Astrocyte (in vitro differentiated cells and primary cell): ENCODE data around the gene SMAP1. TPM values are rescaled to one million over a fixed set of nuclear protein-coding genes. Genes with fewer than 3 reads are reported as not detected.

Experiments used
- DNase-seq: peaks from one replicate; pipeline ENCODE4 v3.0.0-alpha.2; 2010; ENCODE audit warnings: low read depth
- FAIRE-seq: peaks from 2 replicates; lab custom pipeline; 2011; peaks lifted over from hg19 to GRCh38; lab: Jason Lieb, UNC
- H2AFZ ChIP-seq: 2 replicates; pipeline ENCODE4 v1.6.0; 2012; ENCODE audit warnings: low read depth, low read length, inconsistent platforms
- H3K27ac ChIP-seq: 2 replicates; pipeline ENCODE4 v1.5.1; 2011; ENCODE audit warnings: low read depth, low read length, inconsistent platforms
- H3K27me3 ChIP-seq: 2 replicates; pipeline ENCODE4 v1.6.0; 2011; ENCODE audit warnings: low read length, inconsistent platforms; ENCODE audit not compliant: insufficient read depth
- H3K36me3 ChIP-seq: 2 replicates; pipeline ENCODE4 v1.5.1; 2011; ENCODE audit warnings: low read length, inconsistent platforms; ENCODE audit not compliant: insufficient read depth
- H3K4me1 ChIP-seq: 2 replicates; pipeline ENCODE4 v1.5.1; 2011; ENCODE audit warnings: low read length, inconsistent platforms; ENCODE audit not compliant: insufficient read depth
- H3K4me2 ChIP-seq: 2 replicates; pipeline ENCODE4 v1.6.0; 2012; ENCODE audit warnings: low read length, inconsistent platforms
- H3K4me3 ChIP-seq: 2 replicates; pipeline ENCODE4 v1.5.1; 2011; ENCODE audit warnings: low read depth, mild to moderate bottlenecking, low read length, inconsistent platforms; ENCODE audit not compliant: insufficient read depth
- H3K79me2 ChIP-seq: 2 replicates; pipeline ENCODE4 v1.6.0; 2012; ENCODE audit warnings: mild to moderate bottlenecking, low read length, inconsistent platforms; ENCODE audit not compliant: insufficient read depth
- H3K9ac ChIP-seq: 2 replicates; pipeline ENCODE4 v1.6.0; 2012; ENCODE audit warnings: mild to moderate bottlenecking, low read length, inconsistent platforms
- H3K9me3 ChIP-seq: 2 replicates; pipeline ENCODE4 v1.5.1; 2012; ENCODE audit warnings: low read depth, mild to moderate bottlenecking, low read length, inconsistent platforms; ENCODE audit not compliant: insufficient read depth
- H4K20me1 ChIP-seq: 2 replicates; pipeline ENCODE4 v1.6.0; 2012; ENCODE audit warnings: low read length, inconsistent platforms; ENCODE audit not compliant: insufficient read depth
- H3K27ac Mint-ChIP-seq: one replicate; pipeline ENCODE4 v1.8.0; 2021; ENCODE audit warnings: mild to moderate bottlenecking, mixed read lengths; ENCODE audit not compliant: unreplicated experiment
- H3K27me3 Mint-ChIP-seq: one replicate; pipeline ENCODE4 v1.8.0; 2021; ENCODE audit warnings: low read depth, mixed read lengths; ENCODE audit not compliant: unreplicated experiment
- H3K36me3 Mint-ChIP-seq: one replicate; pipeline ENCODE4 v1.8.0; 2021; ENCODE audit warnings: low read depth, mixed read lengths; ENCODE audit not compliant: unreplicated experiment
- H3K4me1 Mint-ChIP-seq: one replicate; pipeline ENCODE4 v1.8.0; 2021; ENCODE audit warnings: low read depth, mixed read lengths; ENCODE audit not compliant: unreplicated experiment
- H3K4me3 Mint-ChIP-seq: one replicate; pipeline ENCODE4 v1.8.0; 2021; ENCODE audit warnings: mild to moderate bottlenecking, moderate library complexity, mixed read lengths; ENCODE audit not compliant: unreplicated experiment
- H3K9me3 Mint-ChIP-seq: one replicate; pipeline ENCODE4 v1.8.0; 2021; ENCODE audit warnings: mild to moderate bottlenecking, mixed read lengths; ENCODE audit not compliant: unreplicated experiment
- EZH2 ChIP-seq: IDR thresholded peaks from 2 replicates; pipeline ENCODE4 v1.6.1; 2012; ENCODE audit warnings: mild to moderate bottlenecking, low read length, inconsistent platforms; ENCODE audit not compliant: insufficient read depth
- total RNA-seq: library from RNA; stranded (reverse); gene quantifications from 2 replicates; pipeline ENCODE4 v1.2.1, GENCODE V29; 2021
- TF ChIP-seq, protein P1 (sequence below): IDR thresholded peaks from 2 replicates; pipeline ENCODE4 v1.5.1; 2011; ENCODE audit warnings: low read depth, mild to moderate bottlenecking, inconsistent platforms, low read length, moderate library complexity; ENCODE audit not compliant: insufficient read depth

The SMAP1 gene
- total RNA-seq, 1 donor from 2014 or later = 27.3 TPM

DNA sequence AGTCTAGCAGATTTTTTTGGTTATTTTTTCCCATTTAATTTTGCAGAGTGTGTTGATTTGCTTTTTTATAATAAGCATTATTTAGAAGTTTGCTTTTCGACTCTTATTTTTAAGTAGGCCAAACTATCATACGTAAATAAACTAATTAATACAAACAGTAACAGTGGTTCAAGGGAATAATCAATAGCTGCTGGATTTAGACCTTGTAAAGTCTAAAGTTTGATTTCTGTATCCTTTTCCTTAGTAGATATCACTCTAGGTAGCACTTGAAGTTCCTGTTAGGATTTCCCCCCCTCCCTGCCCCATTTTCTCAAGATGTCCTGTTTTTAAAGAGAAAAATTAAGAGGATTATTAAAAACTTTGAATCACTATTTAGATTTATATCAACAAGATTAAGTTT, 153.1 kb downstream of the SMAP1 start:
- no peak for FAIRE-seq
- no peaks in the 10 kb centered on the region for H3K79me2 ChIP-seq
- Mint-ChIP-seq H3K4me3 (no peak overlapping the region), H3K27ac (no peak overlapping the region), H3K9me3 (peaks cover 2% of the 10 kb centered on the region), H3K4me1 (no peaks in the 10 kb centered on the region), H3K27me3 (no peaks in the 10 kb centered on the region), H3K36me3 (peaks cover 2% of the 10 kb centered on the region)
- H3K4me3 ChIP-seq = no peak overlapping the region
- H3K27ac ChIP-seq = no peak overlapping the region
- no peak for DNase-seq
- no peak overlapping the region for H2AFZ ChIP-seq
- TF ChIP-seq EZH2 = no peak
- TF ChIP-seq, protein P1, sequence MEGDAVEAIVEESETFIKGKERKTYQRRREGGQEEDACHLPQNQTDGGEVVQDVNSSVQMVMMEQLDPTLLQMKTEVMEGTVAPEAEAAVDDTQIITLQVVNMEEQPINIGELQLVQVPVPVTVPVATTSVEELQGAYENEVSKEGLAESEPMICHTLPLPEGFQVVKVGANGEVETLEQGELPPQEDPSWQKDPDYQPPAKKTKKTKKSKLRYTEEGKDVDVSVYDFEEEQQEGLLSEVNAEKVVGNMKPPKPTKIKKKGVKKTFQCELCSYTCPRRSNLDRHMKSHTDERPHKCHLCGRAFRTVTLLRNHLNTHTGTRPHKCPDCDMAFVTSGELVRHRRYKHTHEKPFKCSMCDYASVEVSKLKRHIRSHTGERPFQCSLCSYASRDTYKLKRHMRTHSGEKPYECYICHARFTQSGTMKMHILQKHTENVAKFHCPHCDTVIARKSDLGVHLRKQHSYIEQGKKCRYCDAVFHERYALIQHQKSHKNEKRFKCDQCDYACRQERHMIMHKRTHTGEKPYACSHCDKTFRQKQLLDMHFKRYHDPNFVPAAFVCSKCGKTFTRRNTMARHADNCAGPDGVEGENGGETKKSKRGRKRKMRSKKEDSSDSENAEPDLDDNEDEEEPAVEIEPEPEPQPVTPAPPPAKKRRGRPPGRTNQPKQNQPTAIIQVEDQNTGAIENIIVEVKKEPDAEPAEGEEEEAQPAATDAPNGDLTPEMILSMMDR = no peak
- no peak overlapping the region for H3K9ac ChIP-seq
- no peak overlapping the region for H3K4me2 ChIP-seq
- H3K4me1 ChIP-seq = no peaks in the 10 kb centered on the region
- H3K27me3 ChIP-seq = no peaks in the 10 kb centered on the region
- no peaks in the 10 kb centered on the region for H4K20me1 ChIP-seq
- no peaks in the 10 kb centered on the region for H3K36me3 ChIP-seq
- no peaks in the 10 kb centered on the region for H3K9me3 ChIP-seq

DNA sequence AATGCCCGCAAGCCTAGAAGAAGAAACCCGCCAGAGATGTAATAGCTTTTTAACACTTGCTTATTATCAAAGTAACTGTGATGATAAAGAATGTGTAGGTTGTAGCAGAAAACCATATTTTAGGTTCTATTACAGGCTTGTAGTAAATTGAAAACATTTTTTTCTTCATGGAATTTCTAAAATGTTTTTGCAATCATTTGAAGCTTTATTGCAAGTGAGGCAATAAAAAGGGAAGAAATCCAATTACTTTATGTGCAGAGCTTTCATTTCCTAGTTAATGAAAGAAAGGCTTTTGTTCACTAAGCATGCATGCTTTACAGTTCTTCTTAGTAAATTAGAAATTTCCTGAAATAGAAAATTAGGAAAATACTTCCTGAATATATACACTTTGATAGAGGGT, 154.1 kb downstream of the SMAP1 start:
- no peak overlapping the region for H3K4me3 Mint-ChIP-seq
- H3K9me3 ChIP-seq = no peaks in the 10 kb centered on the region
- no peaks in the 10 kb centered on the region for H4K20me1 ChIP-seq
- no peak overlapping the region for H3K27ac ChIP-seq
- TF ChIP-seq, protein P1 = no peak
- no peak for TF ChIP-seq EZH2
- H3K79me2 ChIP-seq = no peaks in the 10 kb centered on the region
- H3K9ac ChIP-seq = no peak overlapping the region
- H3K9me3 Mint-ChIP-seq = peaks cover 2% of the 10 kb centered on the region
- H3K4me1 ChIP-seq = no peaks in the 10 kb centered on the region
- H3K27me3 Mint-ChIP-seq = no peaks in the 10 kb centered on the region
- peaks cover 2% of the 10 kb centered on the region for H3K36me3 Mint-ChIP-seq
- H2AFZ ChIP-seq = no peak overlapping the region
- H3K27ac Mint-ChIP-seq = no peak overlapping the region
- H3K36me3 ChIP-seq = no peaks in the 10 kb centered on the region
- H3K4me2 ChIP-seq = no peak overlapping the region
- H3K27me3 ChIP-seq = no peaks in the 10 kb centered on the region
- DNase-seq (no peak), FAIRE-seq (no peak)
- H3K4me1 Mint-ChIP-seq = no peaks in the 10 kb centered on the region
- no peak overlapping the region for H3K4me3 ChIP-seq

DNA sequence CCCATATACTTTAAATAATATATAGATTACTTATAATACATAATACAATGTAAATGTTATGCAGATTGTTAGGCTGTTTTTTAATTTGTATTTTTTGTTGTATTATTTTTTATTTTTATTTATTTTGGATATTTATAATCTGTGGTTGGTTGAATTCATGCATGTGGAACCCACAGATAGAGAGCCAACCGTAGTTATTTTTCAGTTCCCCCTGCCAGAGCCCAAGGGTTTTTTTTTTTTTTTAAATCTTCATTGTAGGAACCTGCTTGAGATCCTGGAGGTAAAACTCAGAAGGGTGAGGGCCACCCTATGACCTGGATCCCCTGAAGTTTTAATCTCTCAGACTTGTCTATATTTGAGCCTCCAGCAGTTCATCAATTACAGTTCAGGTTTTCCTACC, 156.0 kb downstream of the SMAP1 start:
- H3K9ac ChIP-seq = no peak overlapping the region
- FAIRE-seq (no peak), DNase-seq (no peak)
- no peaks in the 10 kb centered on the region for H3K4me1 ChIP-seq
- no peak overlapping the region for H2AFZ ChIP-seq
- no peaks in the 10 kb centered on the region for H3K4me1 Mint-ChIP-seq
- no peak overlapping the region for H3K4me3 ChIP-seq
- peaks cover 2% of the 10 kb centered on the region for H3K9me3 Mint-ChIP-seq
- no peak overlapping the region for H3K4me2 ChIP-seq
- H3K9me3 ChIP-seq = no peaks in the 10 kb centered on the region
- H3K27ac Mint-ChIP-seq = no peak overlapping the region
- TF ChIP-seq, protein P1 = no peak
- no peak for TF ChIP-seq EZH2
- no peak overlapping the region for H3K4me3 Mint-ChIP-seq
- no peak overlapping the region for H3K27ac ChIP-seq
- no peaks in the 10 kb centered on the region for H4K20me1 ChIP-seq
- H3K36me3 Mint-ChIP-seq = peaks cover 2% of the 10 kb centered on the region
- no peaks in the 10 kb centered on the region for H3K36me3 ChIP-seq
- H3K79me2 ChIP-seq = no peaks in the 10 kb centered on the region
- no peaks in the 10 kb centered on the region for H3K27me3 Mint-ChIP-seq
- H3K27me3 ChIP-seq = no peaks in the 10 kb centered on the region
